Measurements from ENCODE around the gene CBL.
"Not testable (repeated sequence)": the region's sequence is repeated elsewhere in the genome, so short reads cannot be mapped to it uniquely, and the experiment has no call there.

CBL gene

DNA sequence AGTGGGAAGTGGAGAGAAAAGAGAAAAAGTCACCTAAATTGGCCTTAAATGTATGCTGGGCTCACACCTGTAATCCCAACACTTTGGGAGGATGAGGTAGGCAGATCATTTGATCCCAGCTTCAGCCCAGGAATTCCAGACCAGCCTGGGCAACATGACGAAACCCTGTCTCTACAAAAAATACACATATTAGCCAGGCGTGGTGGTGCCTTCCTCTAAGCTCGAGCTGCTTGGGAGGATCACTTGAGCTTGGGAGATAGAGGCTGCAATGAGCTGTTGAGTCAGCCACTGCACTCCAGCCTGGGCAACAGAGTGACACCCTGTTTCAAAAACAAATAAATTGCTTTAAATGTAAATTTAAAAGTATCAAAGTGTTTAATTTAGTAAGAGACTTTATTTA is 3.9 kb downstream of the CBL start:
- no peak for DNase-seq (ENCODE audit: low read depth)

- peak; percentile 99 for DNase-seq (ENCODE audit: low read depth)
Measured at GRCh38 chr11:119218141-119218878, 12.2 kb downstream of the CBL start.

DNA sequence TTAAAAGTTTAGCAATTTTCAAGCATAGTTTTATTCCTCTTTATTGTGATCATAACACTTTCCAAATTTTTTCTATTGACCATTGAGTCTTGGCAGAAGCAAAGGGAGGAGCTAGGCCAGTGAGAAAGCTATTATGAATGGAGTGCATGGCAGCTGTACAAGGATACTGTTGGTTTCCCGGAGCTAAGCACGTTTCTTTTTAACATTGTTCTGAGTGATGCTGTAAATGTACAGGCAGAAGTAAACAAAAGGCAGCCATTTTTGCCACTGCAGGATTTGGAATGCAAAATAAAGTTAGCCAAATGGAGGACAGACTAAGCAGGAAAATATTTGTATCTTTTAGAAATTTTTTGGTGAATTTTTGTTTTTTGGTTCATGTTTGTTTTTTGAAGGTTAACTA is 16.2 kb downstream of the CBL start:
- peak; percentile 45 for DNase-seq (ENCODE audit: low read depth)

GRCh38 chr11:119222891-119223290 is 16.8 kb downstream of the CBL start:
- DNase-seq (ENCODE audit: low read depth) = no peak

DNA sequence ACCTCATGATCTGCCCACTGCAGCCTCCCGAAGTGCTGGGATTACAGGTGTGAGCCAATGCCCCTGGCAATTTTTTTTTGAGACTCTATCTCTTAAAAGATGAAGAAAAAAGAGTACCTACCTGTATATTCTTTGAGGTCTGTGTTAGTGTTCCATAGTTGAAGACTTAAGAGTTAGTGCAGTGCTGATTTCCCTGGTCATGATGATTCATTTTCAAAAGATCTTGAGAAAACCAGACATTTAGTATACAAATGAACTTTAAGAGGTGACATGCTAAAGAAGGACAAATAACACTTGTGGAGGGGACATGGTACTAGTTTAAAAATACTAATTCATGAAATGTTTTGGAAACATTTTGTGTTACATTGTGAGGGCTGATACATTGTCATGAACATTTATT is 17.7 kb downstream of the CBL start:
- DNase-seq (ENCODE audit: low read depth) = peak; percentile 53

- DNase-seq (ENCODE audit: low read depth) = not testable (repeated sequence)
Measured at GRCh38 chr11:119228535-119229287, 22.6 kb downstream of the CBL start.

GRCh38 chr11:119229288-119229672 is 23.1 kb downstream of the CBL start:
- DNase-seq (ENCODE audit: low read depth) = no peak

GRCh38 chr11:119229741-119230140 is 23.6 kb downstream of the CBL start:
- peak; percentile 59 for DNase-seq (ENCODE audit: low read depth)

DNA sequence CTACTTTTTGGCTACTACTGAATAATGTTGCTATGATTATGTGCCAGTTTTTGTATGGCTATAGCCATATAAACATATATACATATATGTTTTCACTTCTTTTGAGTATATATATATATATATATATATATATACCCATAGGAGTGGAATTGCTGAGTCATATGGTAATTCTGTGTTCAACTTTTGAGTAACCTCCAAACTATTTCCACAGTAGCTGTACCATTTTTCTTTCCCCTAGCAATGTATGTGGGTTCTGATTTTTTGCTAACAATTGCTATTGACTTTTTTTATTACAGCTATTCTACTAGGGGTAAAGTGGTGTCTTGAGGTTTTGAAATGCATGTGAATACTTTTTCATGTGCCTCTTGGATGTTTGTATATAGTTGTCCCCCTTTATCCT is 30.4 kb downstream of the CBL start:
- DNase-seq (ENCODE audit: low read depth) = peak; percentile 82

- peak; percentile 80 for DNase-seq (ENCODE audit: low read depth)
Measured at GRCh38 chr11:119236891-119237290, 30.8 kb downstream of the CBL start.

- DNase-seq (ENCODE audit: low read depth) = no peak
Measured at GRCh38 chr11:119237515-119237914, 31.4 kb downstream of the CBL start.

GRCh38 chr11:119248750-119249670 is 42.9 kb downstream of the CBL start:
- no peak for DNase-seq (ENCODE audit: low read depth)

DNA sequence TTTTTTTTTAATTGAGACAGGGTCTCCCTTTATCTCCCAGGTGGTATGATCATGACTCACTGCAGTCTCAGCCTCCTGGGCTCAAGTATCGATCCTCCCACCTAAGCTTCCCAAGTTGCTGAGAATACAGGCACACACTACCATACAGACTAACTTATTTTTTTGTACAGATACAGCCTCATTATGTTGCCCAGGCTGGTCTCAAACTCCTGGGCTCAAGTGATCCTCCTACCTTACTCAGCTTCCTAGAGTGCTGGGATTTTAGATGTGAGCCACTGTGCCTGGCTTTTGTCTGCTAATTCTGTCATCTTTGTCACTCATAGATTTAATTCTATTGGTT is 43.5 kb downstream of the CBL start:
- DNase-seq (ENCODE audit: low read depth) = no peak

- no peak for DNase-seq (ENCODE audit: low read depth)
Measured at GRCh38 chr11:119251114-119251513, 45.0 kb downstream of the CBL start.

DNA sequence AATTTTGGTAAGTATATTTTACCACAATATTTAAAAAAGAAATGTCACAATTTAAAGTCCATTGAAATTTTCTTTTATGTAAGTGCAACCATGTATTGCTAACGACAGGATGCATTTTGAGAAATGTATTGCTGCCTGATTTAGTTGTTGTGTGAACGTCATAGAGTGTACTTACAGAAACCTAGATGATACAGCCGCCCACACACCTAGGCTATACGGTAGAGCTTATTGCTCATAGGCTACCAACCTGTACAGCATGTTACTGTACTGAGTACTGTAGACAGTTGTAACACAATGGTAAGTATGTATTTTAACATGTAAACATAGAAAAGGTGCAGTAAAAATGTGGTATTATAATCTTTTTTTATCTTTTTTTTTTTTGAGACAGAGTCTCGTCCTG is 48.1 kb downstream of the CBL start:
- DNase-seq (ENCODE audit: low read depth) = no peak

GRCh38 chr11:119258180-119258579 is 52.0 kb downstream of the CBL start:
- no peak for DNase-seq (ENCODE audit: low read depth)

DNA sequence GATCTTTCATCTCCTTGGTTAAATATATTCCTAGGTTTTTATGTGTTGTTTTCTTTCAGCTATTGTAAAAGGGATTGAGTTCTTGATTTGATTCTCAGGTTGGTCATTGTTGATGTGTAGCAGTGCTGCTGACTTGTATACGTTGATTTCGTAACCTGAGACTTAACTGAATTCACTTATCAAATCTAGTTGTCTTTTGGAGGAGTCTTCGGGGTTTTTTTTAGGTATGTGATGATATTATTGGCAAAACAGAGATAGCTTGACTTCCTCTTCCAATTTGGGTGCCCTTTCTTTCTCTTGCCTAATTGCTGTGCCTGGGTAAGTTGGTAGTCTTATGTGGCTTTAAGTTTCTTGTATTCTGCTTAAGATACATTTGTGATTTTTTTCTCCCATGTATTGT is 52.8 kb downstream of the CBL start:
- no peak for DNase-seq (ENCODE audit: low read depth)

- DNase-seq (ENCODE audit: low read depth) = peak; percentile 82
Measured at GRCh38 chr11:119262668-119263351, 56.7 kb downstream of the CBL start.

DNA sequence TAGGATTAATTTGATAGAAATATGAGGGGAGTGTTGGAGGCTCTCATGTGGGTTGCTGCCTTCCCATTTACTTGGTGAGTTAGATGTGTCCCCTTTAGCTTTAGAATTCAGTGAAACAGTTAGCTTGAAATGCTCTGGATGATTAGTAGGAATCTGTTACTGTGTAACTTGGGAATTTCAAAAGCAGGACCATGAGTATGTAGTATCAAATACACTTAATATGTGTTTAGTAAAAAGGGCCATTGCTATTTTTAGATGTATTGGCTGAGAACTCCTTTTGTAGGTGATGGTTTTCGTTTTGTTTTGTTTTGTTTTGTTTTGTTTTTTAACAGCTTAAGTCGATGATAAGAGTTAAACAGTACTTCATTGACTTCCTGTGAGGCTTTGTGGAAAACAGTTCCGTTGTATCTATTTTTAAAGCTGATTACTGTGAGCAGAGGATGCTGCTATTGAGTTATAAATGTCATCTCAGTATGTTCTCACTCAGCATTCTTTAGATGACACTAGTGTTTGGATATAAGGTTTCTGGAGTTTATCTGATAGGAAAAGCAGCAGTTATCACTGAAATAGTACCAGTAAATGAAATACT is 57.3 kb downstream of the CBL start:
- no peak for DNase-seq (ENCODE audit: low read depth)

DNA sequence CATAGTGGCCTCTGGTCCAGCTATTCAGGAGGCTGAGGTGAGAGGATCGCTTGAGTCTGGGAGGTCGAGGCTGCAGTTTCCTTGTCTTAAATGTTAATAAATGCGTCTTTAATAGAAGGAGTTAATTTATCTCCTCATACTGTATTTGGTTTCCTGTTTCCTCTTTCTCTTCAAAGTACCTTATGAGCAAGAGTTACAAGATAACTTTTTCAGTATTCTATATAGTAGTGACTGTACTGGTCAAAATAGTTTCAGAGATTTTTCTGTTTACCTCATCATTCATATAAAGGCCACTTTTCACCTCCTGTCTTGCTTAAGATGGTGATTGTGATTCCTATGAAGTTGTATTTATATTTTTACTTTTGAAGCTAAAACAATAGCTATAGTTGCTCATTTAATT is 59.9 kb downstream of the CBL start:
- no peak for DNase-seq (ENCODE audit: low read depth)

DNA sequence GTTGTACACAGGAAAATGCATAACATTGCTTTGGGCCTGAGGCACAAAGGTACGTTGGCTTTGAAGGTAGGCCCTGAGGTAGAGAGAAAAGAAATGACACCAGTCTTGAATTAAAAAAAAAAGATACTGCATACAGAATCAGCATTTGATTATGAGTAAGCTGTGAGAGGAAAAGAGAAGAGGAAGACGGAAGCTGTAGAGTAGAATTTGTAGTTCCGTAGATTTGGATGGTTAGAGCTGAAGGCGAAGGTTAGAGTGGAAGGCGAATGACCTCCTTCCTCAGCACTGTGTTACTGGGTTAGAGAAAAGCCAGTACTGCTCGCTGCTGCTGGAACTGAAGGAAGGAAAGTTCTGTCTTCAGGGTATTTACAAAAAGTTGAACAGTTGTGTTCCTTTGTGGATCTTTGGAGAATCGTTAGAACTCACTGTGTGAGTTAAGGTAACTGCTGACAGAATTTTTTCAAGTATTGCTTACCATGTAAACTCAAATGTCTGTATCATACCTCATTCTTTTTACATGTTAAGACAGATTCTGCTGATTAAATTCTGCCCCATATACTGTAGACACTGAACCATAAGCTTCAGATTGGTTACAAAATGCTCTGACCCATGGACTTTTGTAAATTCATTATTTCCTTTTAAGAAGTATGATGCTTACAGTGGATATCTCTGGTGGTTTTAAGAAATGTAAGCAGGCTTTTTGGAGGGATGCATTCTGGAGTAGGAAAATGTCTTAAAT is 60.5 kb downstream of the CBL start:
- no peak for DNase-seq (ENCODE audit: low read depth)
